ENCODE results near the gene CCDC177.

The CCDC177 gene

GRCh38 chr14:69569859-69570258 lies 4.8 kb downstream of the CCDC177 start:
- peak; percentile 47 for DNase-seq (ENCODE audit: low read depth, low spot score)

- no peak for DNase-seq (ENCODE audit: low read depth, low spot score)
Measured at GRCh38 chr14:69567563-69567962, 7.1 kb downstream of the CCDC177 start.

GRCh38 chr14:69561893-69562292 lies 12.8 kb downstream of the CCDC177 start:
- no peak for DNase-seq (ENCODE audit: low read depth, low spot score)

- no peak for DNase-seq (ENCODE audit: low read depth, low spot score)
Measured at GRCh38 chr14:69560826-69561225, 13.8 kb downstream of the CCDC177 start.

- DNase-seq (ENCODE audit: low read depth, low spot score): peak; percentile 52
Measured at GRCh38 chr14:69559581-69560011, 15.1 kb downstream of the CCDC177 start.

GRCh38 chr14:69558774-69559173 lies 15.9 kb downstream of the CCDC177 start:
- no peak for DNase-seq (ENCODE audit: low read depth, low spot score)

- no peak for DNase-seq (ENCODE audit: low read depth, low spot score)
Measured at GRCh38 chr14:69554500-69554899, 20.2 kb downstream of the CCDC177 start.

GRCh38 chr14:69553252-69553651 lies 21.4 kb downstream of the CCDC177 start:
- no peak for DNase-seq (ENCODE audit: low read depth, low spot score)

GRCh38 chr14:69551511-69551910 lies 23.2 kb downstream of the CCDC177 start:
- no peak for DNase-seq (ENCODE audit: low read depth, low spot score)

GRCh38 chr14:69548566-69548965 lies 26.1 kb downstream of the CCDC177 start:
- DNase-seq (ENCODE audit: low read depth, low spot score): no peak

GRCh38 chr14:69547701-69548348 lies 26.8 kb downstream of the CCDC177 start:
- DNase-seq (ENCODE audit: low read depth, low spot score): peak; percentile 94

GRCh38 chr14:69543341-69544115 lies 31.1 kb downstream of the CCDC177 start:
- DNase-seq (ENCODE audit: low read depth, low spot score): peak; percentile 23

GRCh38 chr14:69542311-69542710 lies 32.4 kb downstream of the CCDC177 start:
- no peak for DNase-seq (ENCODE audit: low read depth, low spot score)

GRCh38 chr14:69540654-69541335 lies 33.9 kb downstream of the CCDC177 start:
- DNase-seq (ENCODE audit: low read depth, low spot score): no peak

- DNase-seq (ENCODE audit: low read depth, low spot score): no peak
Measured at GRCh38 chr14:69539631-69540410, 34.9 kb downstream of the CCDC177 start.

GRCh38 chr14:69538766-69539165 lies 35.9 kb downstream of the CCDC177 start:
- DNase-seq (ENCODE audit: low read depth, low spot score): no peak

GRCh38 chr14:69537900-69538299 lies 36.8 kb downstream of the CCDC177 start:
- no peak for DNase-seq (ENCODE audit: low read depth, low spot score)

- no peak for DNase-seq (ENCODE audit: low read depth, low spot score)
Measured at GRCh38 chr14:69536971-69537370, 37.7 kb downstream of the CCDC177 start.

- peak; percentile 71 for DNase-seq (ENCODE audit: low read depth, low spot score)
Measured at GRCh38 chr14:69535230-69535848, 39.3 kb downstream of the CCDC177 start.

GRCh38 chr14:69532561-69533340 lies 41.9 kb downstream of the CCDC177 start:
- peak; percentile 42 for DNase-seq (ENCODE audit: low read depth, low spot score)

- DNase-seq (ENCODE audit: low read depth, low spot score): no peak
Measured at GRCh38 chr14:69531135-69531534, 43.5 kb downstream of the CCDC177 start.
